KMS-11 (cell line): ENCODE results near the gene ADGRD1.

ENCODE experiments used
- H2AFZ ChIP-seq: fragments of 200-600 bp; sonication (generic); 2 replicates; pipeline ENCODE4 v1.6.1; 2016; ENCODE audit warnings: antibody characterized with exemption, mixed run types, low read depth
- H3K27ac ChIP-seq: fragments of 200-600 bp; sonication (generic); 2 replicates; pipeline ENCODE4 v1.6.1; 2016; ENCODE audit warnings: mild to moderate bottlenecking, mixed run types
- H3K27me3 ChIP-seq: fragments of 200-600 bp; sonication (generic); 2 replicates; pipeline ENCODE4 v1.6.1; 2017; ENCODE audit warnings: mild to moderate bottlenecking, low read depth, mixed run types, moderate library complexity; ENCODE audit not compliant: insufficient read depth
- H3K36me3 ChIP-seq: fragments of 200-600 bp; sonication (generic); 2 replicates; pipeline ENCODE4 v1.6.1; 2017; ENCODE audit warnings: mild to moderate bottlenecking, mixed run types; ENCODE audit not compliant: insufficient read depth
- H3K4me1 ChIP-seq: fragments of 200-600 bp; sonication (generic); 2 replicates; pipeline ENCODE4 v1.6.1; 2016; ENCODE audit warnings: mild to moderate bottlenecking, low read depth, mixed run types; ENCODE audit not compliant: poor library complexity, severe bottlenecking
- H3K4me2 ChIP-seq: fragments of 200-600 bp; sonication (generic); 2 replicates; pipeline ENCODE4 v1.7.0; 2016; ENCODE audit warnings: mild to moderate bottlenecking, mixed run types
- H3K4me3 ChIP-seq: fragments of 200-600 bp; sonication (generic); IDR thresholded peaks from 2 replicates; pipeline ENCODE4 v1.6.1; 2017; ENCODE audit warnings: low read depth, low read length, mixed read lengths; ENCODE audit not compliant: insufficient read depth
- H3K79me2 ChIP-seq: fragments of 200-600 bp; sonication (generic); 2 replicates; pipeline ENCODE4 v1.6.1; 2016; ENCODE audit warnings: low read depth, mixed run types; ENCODE audit not compliant: insufficient read depth
- H3K9ac ChIP-seq: fragments of 200-600 bp; sonication (generic); 2 replicates; pipeline ENCODE4 v1.6.1; 2016; ENCODE audit warnings: mild to moderate bottlenecking, mixed run types
- H4K20me1 ChIP-seq: fragments of 200-600 bp; sonication (generic); 2 replicates; pipeline ENCODE4 v1.6.1; 2016; ENCODE audit warnings: mild to moderate bottlenecking, mixed run types; ENCODE audit not compliant: insufficient read depth
- CTCF ChIP-seq: fragments of 200-600 bp; sonication (generic); conservative IDR thresholded peaks from 2 replicates; pipeline ENCODE4 v1.6.1; 2017; ENCODE audit warnings: low read depth, mild to moderate bottlenecking, antibody characterized with exemption, low read length, moderate library complexity, mixed read lengths

ADGRD1 gene

GRCh38 chr12:131033486-131033885 lies 79.8 kb downstream of the ADGRD1 start:
- Histone ChIP-seq H4K20me1 (no peaks in the 10 kb centered on the region), H3K27ac (no peak overlapping the region), H3K79me2 (no peaks in the 10 kb centered on the region), H3K36me3 (no peaks in the 10 kb centered on the region), H3K27me3 (no peaks in the 10 kb centered on the region), H3K4me1 (no peaks in the 10 kb centered on the region), H3K4me3 (no peak overlapping the region), H3K9ac (no peak overlapping the region), H3K4me2 (no peak overlapping the region), H2AFZ (no peak overlapping the region)
- no peak for TF ChIP-seq CTCF

GRCh38 chr12:131033886-131034482 lies 80.3 kb downstream of the ADGRD1 start:
- Histone ChIP-seq H2AFZ (no peak overlapping the region), H4K20me1 (no peaks in the 10 kb centered on the region), H3K27me3 (no peaks in the 10 kb centered on the region), H3K4me1 (no peaks in the 10 kb centered on the region), H3K36me3 (no peaks in the 10 kb centered on the region), H3K9ac (no peak overlapping the region), H3K4me2 (no peak overlapping the region), H3K27ac (no peak overlapping the region), H3K4me3 (no peak overlapping the region), H3K79me2 (no peaks in the 10 kb centered on the region)
- TF ChIP-seq CTCF = no peak

DNA sequence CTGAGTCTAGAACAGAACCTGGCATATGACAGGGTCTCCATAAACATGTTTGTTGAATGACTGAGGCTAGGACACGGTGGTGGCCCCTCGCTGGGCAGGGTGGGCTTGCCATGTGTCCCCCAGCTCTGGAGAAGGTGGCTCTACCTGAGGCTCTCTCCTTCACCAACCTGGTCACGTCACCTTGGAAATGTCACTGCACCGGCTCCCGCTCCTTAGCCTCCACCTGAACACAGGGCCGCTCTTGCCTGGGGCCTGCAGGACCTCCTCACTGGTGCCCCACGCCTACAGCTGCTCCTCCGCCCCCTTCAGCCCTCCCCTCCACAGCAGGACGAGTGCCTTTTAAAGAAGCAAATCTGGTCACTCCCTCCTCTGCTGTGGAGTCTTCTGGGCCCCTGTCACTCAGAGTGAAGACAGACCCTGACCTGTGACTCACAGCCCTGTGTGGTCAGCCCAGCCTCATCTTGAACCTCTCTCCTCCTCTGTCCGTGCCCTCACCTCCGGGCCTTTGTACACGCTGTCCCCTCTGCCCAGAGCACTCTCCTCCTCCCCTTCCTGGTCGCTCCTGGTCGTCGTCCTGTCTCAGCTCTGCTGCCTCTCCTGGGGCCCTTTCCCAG lies 81.0 kb downstream of the ADGRD1 start:
- TF ChIP-seq CTCF = no peak

GRCh38 chr12:131035245-131035681 lies 81.6 kb downstream of the ADGRD1 start:
- TF ChIP-seq CTCF = no peak

More for the DNA sequence above, 81.0 kb downstream of the ADGRD1 start:
- Histone ChIP-seq H3K27ac (no peak overlapping the region), H3K4me1 (no peaks in the 10 kb centered on the region), H3K27me3 (no peaks in the 10 kb centered on the region), H2AFZ (no peak overlapping the region), H3K4me2 (no peak overlapping the region), H3K36me3 (no peaks in the 10 kb centered on the region), H4K20me1 (no peaks in the 10 kb centered on the region), H3K9ac (no peak overlapping the region), H3K4me3 (no peak overlapping the region), H3K79me2 (no peaks in the 10 kb centered on the region)

More at GRCh38 chr12:131035245-131035681, 81.6 kb downstream of the ADGRD1 start:
- no peak overlapping the region for H3K9ac ChIP-seq
- H3K79me2 ChIP-seq = no peaks in the 10 kb centered on the region
- H3K36me3 ChIP-seq = no peaks in the 10 kb centered on the region
- H3K4me2 ChIP-seq = no peak overlapping the region
- H2AFZ ChIP-seq = no peak overlapping the region
- no peak overlapping the region for H3K27ac ChIP-seq
- H3K4me1 ChIP-seq = no peaks in the 10 kb centered on the region
- no peaks in the 10 kb centered on the region for H4K20me1 ChIP-seq
- H3K27me3 ChIP-seq = no peaks in the 10 kb centered on the region
- no peak overlapping the region for H3K4me3 ChIP-seq
